Tibial nerve (tissue), 4 donors: Measurements from ENCODE around the gene CYGB. TPM values are rescaled to one million over a fixed set of nuclear protein-coding genes. Genes with fewer than 3 reads are reported as not detected.
"Not testable (repeated sequence)": the region's sequence is repeated elsewhere in the genome, so short reads cannot be mapped to it uniquely, and the experiment has no call there.

Experiments
- DNase-seq, 2 donors: peaks; one replicate each; pipeline ENCODE4 v3.0.0-alpha.2; 2019; ENCODE audit warnings: low spot score in 2 of 2
- H3K27ac ChIP-seq, 4 donors: fragments of 200-600 bp; sonication (generic) in 3 of 4; one replicate each; pipeline ENCODE4 v1.5.1; 2017 to 2019; ENCODE audit warnings: mild to moderate bottlenecking in 1 of 4
- H3K27me3 ChIP-seq, 2 donors: fragments of 200-600 bp; sonication (generic) in 1 of 2; one replicate each; pipeline versions ENCODE4 v1.5.1 to v1.6.0; 2017 to 2019
- H3K36me3 ChIP-seq, 3 donors: fragments of 200-600 bp; sonication (generic); one replicate each; pipeline ENCODE4 v1.5.1; 2018 to 2019
- H3K4me1 ChIP-seq, 4 donors: fragments of 200-600 bp; sonication (generic) in 3 of 4; one replicate each; pipeline ENCODE4 v1.5.1; 2017 to 2019
- H3K4me3 ChIP-seq, 4 donors: fragments of 200-600 bp; sonication (generic) in 3 of 4; one replicate each; pipeline ENCODE4 v1.5.1; 2017 to 2019; ENCODE audit warnings: mild to moderate bottlenecking in 1 of 4, moderate library complexity in 1 of 4
- H3K9me3 ChIP-seq, 4 donors: fragments of 200-600 bp; sonication (generic) in 3 of 4; one replicate each; pipeline ENCODE4 v1.5.1; 2017 to 2019
- CTCF ChIP-seq, 5 experiments: fragments of 200-600 bp in 3 of 5; fragments of 450-650 bp in 2 of 5; sonication (generic) in 3 of 5; IDR thresholded peaks; one replicate each; pipeline ENCODE4 v1.5.1; 2016 to 2019; ENCODE audit warnings: antibody characterized with exemption in 5 of 5, mild to moderate bottlenecking in 3 of 5, moderate library complexity in 2 of 5
- EP300 ChIP-seq, 2 donors: sonication (generic); formaldehyde crosslinking; IDR thresholded peaks; one replicate each; pipeline ENCODE4 v1.6.1; 2017; ENCODE audit warnings: antibody characterized with exemption in 2 of 2, mild to moderate bottlenecking in 1 of 2
- POLR2A ChIP-seq, 2 donors: fragments of 450-650 bp; IDR thresholded peaks; one replicate each; pipeline ENCODE4 v1.6.1; 2017; ENCODE audit warnings: antibody characterized with exemption in 2 of 2, mild to moderate bottlenecking in 2 of 2, moderate library complexity in 2 of 2
- WGBS, 2 donors: methylation state at CpG; one replicate each; pipeline ENCODE4 v1.1.5; 2018; 5-methylcytosine and 5-hydroxymethylcytosine counted together
- total RNA-seq, 4 donors: library from RNA; depleted of rRNA; stranded (reverse); fragments of >200 nt; gene quantifications; one replicate each; pipeline ENCODE4 v1.1.0, GENCODE V29; 2016

CYGB gene
- total RNA-seq, 4 donors from 2014 or later: 40.2 to 59.2 (median 48.8) TPM

GRCh38 chr17:76524598-76525512 lies 12.7 kb downstream of the CYGB start:
- DNase-seq: no peak
- Histone ChIP-seq H3K4me1 (peaks cover 0 to 54% (median 40%) of the 10 kb centered on the region in 4 donors), H3K27ac (peak overlapping the region in 3 of 4 donors; percentile 19 to 62 (median 48)), H3K27me3 (no peaks in the 10 kb centered on the region), H3K9me3 (no peaks in the 10 kb centered on the region), H3K36me3 (no peaks in the 10 kb centered on the region), H3K4me3 (no peak overlapping the region)
- TF ChIP-seq CTCF (IDR thresholded peaks at IDR 0.05) (no peak), POLR2A (IDR thresholded peaks at IDR 0.05) (no peak), EP300 (IDR thresholded peaks at IDR 0.05) (peak in 1 of 2 donors; percentile 12)
- 42 to 52% methylated on average over 24 to 25 of the region's 25 CpGs for WGBS, 2 donors

DNA sequence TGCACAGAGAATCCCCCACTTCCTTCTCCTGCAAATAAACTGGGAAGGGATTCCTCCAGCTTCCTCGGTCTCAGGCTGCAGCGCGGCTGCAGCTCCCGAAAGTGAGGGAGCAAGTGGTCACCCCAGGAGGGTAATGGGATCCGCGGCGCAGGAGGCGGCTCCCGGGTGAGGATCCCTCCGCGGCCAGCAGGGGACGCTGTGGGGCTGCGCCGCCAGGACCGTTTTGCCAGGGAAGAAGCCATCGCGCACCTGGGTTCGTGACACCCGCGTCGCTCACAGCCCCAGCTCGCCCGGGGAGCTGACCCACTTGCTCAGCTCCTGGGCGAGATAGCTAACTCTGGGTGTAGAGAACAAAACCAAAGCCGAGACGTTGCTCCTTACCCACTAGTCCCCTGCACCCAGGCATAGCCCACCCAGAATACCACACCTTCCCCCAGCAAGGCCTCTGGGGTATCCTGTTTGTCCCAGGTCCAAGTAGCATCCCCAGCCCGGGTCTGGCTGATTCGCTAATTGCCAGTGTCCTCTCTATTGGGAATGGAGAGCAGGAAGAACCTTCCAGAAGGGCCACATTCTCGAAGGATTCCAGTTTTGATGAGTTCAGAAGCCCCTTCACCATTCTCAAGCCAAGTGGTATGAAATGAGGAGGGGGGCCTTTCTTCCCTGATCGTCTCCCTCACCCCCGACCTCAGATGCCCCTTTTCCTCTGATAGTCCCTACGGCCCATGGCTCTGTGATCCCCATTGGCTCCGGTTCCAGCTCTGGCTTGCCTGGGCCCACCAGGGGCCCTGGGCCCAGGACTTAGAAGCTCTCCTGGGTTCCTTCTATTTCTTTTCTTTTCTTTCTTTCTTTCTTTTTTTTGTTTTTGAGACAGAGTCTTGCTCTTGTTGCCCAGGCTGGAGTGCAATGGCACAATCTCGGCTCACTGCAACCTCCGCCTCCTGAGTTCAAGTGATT lies 14.1 kb downstream of the CYGB start:
- peak overlapping the region in 1 of 4 donors; percentile 20 for H3K27ac ChIP-seq
- TF ChIP-seq EP300 (IDR thresholded peaks at IDR 0.05) (peak in 1 of 2 donors; percentile 21), POLR2A (IDR thresholded peaks at IDR 0.05) (no peak), CTCF (IDR thresholded peaks at IDR 0.05) (peak; percentile 97 to 100 (median 99))
- no peaks in the 10 kb centered on the region for H3K9me3 ChIP-seq
- H3K27me3 ChIP-seq: no peaks in the 10 kb centered on the region
- peaks cover 0 to 39% (median 26%) of the 10 kb centered on the region in 4 donors for H3K4me1 ChIP-seq
- H3K4me3 ChIP-seq: no peak overlapping the region
- 28 to 34% methylated on average over 22 to 35 of the region's 35 CpGs for WGBS, 2 donors
- DNase-seq: peak in 1 of 2 donors; percentile 63
- no peaks in the 10 kb centered on the region for H3K36me3 ChIP-seq

- not testable (repeated sequence) for H3K27ac ChIP-seq, H3K27me3 ChIP-seq, H3K4me3 ChIP-seq, H3K9me3 ChIP-seq, DNase-seq, H3K36me3 ChIP-seq
- 86 to 92% methylated on average over 10 of the region's 10 CpGs for WGBS, 2 donors
- peaks cover 0 to 24% (median 12%) of the 10 kb centered on the region in 4 donors for H3K4me1 ChIP-seq
Measured at GRCh38 chr17:76521683-76522082, 15.8 kb downstream of the CYGB start.

DNA sequence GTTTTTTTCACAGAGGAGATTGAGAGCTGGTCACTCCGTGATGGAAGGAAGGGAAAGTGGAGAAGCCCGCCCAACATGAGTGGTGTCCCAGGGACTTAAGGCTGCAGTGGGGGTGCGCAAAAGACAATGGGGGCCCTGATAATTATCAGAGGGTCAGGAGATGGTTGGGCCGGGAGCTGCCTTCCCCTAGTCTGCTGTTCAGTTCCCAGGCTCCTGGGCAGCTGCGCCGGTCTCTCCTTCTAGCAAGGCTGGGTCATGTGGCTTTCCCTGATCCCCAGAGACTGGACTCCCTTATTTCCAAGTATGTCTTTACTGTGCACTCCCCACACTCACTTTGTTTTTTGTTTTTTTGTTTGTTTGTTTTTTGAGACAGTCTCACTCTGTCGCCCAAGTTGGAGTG lies 16.2 kb downstream of the CYGB start:
- no peaks in the 10 kb centered on the region for H3K36me3 ChIP-seq
- no peak for DNase-seq
- 83 to 85% methylated on average over 7 of the region's 7 CpGs for WGBS, 2 donors
- H3K4me3 ChIP-seq: no peak overlapping the region
- H3K27me3 ChIP-seq: no peaks in the 10 kb centered on the region
- TF ChIP-seq EP300 (IDR thresholded peaks at IDR 0.05) (no peak), CTCF (IDR thresholded peaks at IDR 0.05) (no peak), POLR2A (IDR thresholded peaks at IDR 0.05) (no peak)
- H3K4me1 ChIP-seq: peaks cover 0 to 24% (median 13%) of the 10 kb centered on the region in 4 donors
- no peaks in the 10 kb centered on the region for H3K9me3 ChIP-seq
- H3K27ac ChIP-seq: no peak overlapping the region

DNA sequence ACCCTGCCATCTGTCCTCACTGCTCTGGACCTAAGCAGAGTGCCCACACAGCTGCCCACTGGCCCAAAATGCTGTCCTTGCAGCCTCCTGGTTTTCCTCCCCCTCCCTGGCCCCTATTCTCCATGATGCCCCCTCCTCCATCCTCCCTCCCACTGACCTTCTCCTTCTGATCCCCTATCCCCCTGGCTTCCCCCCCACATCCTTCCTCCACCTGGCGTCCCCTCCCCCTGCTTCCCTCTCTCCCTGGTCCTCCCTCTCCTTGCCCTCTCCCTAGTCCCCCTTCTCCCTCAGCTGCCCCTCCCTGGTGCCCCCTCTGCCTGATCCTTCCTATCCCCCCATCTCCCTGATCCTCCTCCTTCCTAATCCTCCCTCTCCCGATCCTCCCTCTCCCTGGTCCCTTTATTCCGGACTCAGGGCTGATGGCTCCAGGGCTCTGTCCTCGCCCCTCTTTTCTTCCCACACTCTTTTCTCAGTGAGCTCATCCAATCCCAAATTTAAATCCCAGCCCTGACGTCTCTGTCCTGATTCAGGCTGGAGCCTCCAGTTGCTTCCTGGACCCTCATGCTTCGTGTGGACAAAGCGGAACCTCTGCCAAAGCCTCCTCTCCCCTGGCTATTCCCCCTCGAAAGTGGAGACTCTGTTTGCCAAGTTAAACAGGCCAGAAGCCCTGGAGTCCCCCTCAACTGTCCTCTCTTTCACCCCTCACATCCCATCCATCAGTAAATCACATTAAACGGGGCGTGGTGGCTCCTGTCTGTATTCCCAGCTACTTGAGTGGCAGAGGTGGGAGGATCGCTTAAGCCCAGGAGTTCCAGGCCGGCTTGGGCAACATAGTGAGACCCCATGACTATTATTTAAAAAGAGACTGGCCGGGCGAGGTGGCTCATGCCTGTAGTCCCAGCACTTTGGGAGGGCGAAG lies 18.2 kb downstream of the CYGB start:
- H3K4me1 ChIP-seq: peaks cover 0 to 24% (median 6%) of the 10 kb centered on the region in 4 donors
- H3K9me3 ChIP-seq: no peaks in the 10 kb centered on the region
- no peak for DNase-seq
- TF ChIP-seq EP300 (IDR thresholded peaks at IDR 0.05): no peak
- no peak for TF ChIP-seq POLR2A (IDR thresholded peaks at IDR 0.05)
- TF ChIP-seq CTCF (IDR thresholded peaks at IDR 0.05): no peak
- no peak overlapping the region for H3K27ac ChIP-seq
- 60 to 63% methylated on average over 14 to 15 of the region's 15 CpGs for WGBS, 2 donors
- no peaks in the 10 kb centered on the region for H3K36me3 ChIP-seq
- H3K4me3 ChIP-seq: no peak overlapping the region
- H3K27me3 ChIP-seq: no peaks in the 10 kb centered on the region
